SK-N-SH (cell line): ENCODE measurements around the gene ZSCAN22. TPM values are rescaled to one million over a fixed set of nuclear protein-coding genes. Genes with fewer than 3 reads are reported as not detected.

Experiments used
- CTCF ChIA-PET: fragments of 300-600, 350-600 bp; formaldehyde crosslinking; extraction: SDS; loops from one replicate; lab custom pipeline; 2021; lab: Yijun Ruan, JAX
- POLR2A ChIA-PET: fragments of 350-600 bp; sonication (Branson Sonifier 250); formaldehyde crosslinking; extraction: SDS; loops from one replicate; lab custom pipeline; 2020; ENCODE audit warnings: antibody characterized with exemption, inconsistent platforms; lab: Yijun Ruan, JAX
- DNase-seq: peaks from one replicate; pipeline ENCODE4 v3.0.0; 2012
- H2AFZ ChIP-seq: fragments of 200-600 bp; sonication (generic); 2 replicates; pipeline ENCODE4 v1.8.1; 2016; ENCODE audit warnings: antibody characterized with exemption, mild to moderate bottlenecking, low read depth
- H3F3A ChIP-seq: fragments of 200-600 bp; sonication (generic); replicated peaks from 2 replicates; pipeline ENCODE3; 2016; ENCODE audit warnings: antibody characterized with exemption, mild to moderate bottlenecking; ENCODE audit not compliant: insufficient read depth
- H3K27ac ChIP-seq, 2 experiments: fragments of 200-500 bp in 1 of 2; fragments of 200-600 bp in 1 of 2; sonication (Bioruptor generic) in 1 of 2; sonication (generic), shearing (Covaris generic) in 1 of 2; 2 replicates each; pipeline versions ENCODE4 v1.5.1 to v1.6.1; 2014 to 2016; ENCODE audit warnings: low read depth in 2 of 2, inconsistent platforms in 1 of 2, low read length in 1 of 2, mild to moderate bottlenecking in 1 of 2, mixed read lengths in 1 of 2
- H3K27me3 ChIP-seq: fragments of 200-600 bp; sonication (generic), shearing (Covaris generic); 2 replicates; pipeline ENCODE4 v1.6.1; 2016; ENCODE audit warnings: mixed run types; ENCODE audit not compliant: insufficient read depth
- H3K36me3 ChIP-seq, 2 experiments: fragments of 200-500 bp in 1 of 2; fragments of 200-600 bp in 1 of 2; sonication (Bioruptor generic) in 1 of 2; sonication (generic) in 1 of 2; replicated peaks in 1 of 2; 2 replicates each; pipeline versions ENCODE3 to v1.5.1; 2014 to 2016; ENCODE audit warnings: low read length in 1 of 2, mild to moderate bottlenecking in 1 of 2; ENCODE audit not compliant: insufficient read depth in 2 of 2, control insufficient read depth in 1 of 2
- H3K4me1 ChIP-seq, 2 experiments: fragments of 200-500 bp in 1 of 2; fragments of 200-600 bp in 1 of 2; sonication (Bioruptor generic) in 1 of 2; sonication (generic), shearing (Covaris generic) in 1 of 2; 2 replicates each; pipeline versions ENCODE4 v1.5.1 to v1.6.1; 2014 to 2016; ENCODE audit warnings: low read depth in 1 of 2, low read length in 1 of 2, mixed run types in 1 of 2; ENCODE audit not compliant: insufficient read depth in 2 of 2, control insufficient read depth in 1 of 2
- H3K4me2 ChIP-seq: fragments of 200-600 bp; sonication (generic), shearing (Covaris generic); 2 replicates; pipeline ENCODE4 v1.6.1; 2017; ENCODE audit warnings: mixed run types
- H3K4me3 ChIP-seq, 2 experiments: fragments of 200-500 bp in 1 of 2; fragments of 200-600 bp in 1 of 2; sonication (Bioruptor generic) in 1 of 2; sonication (generic), shearing (Covaris generic) in 1 of 2; 2 replicates each; pipeline versions ENCODE4 v1.5.1 to v1.8.1; 2014 to 2016; ENCODE audit warnings: low read depth in 2 of 2, inconsistent platforms in 1 of 2, low read length in 1 of 2, mild to moderate bottlenecking in 1 of 2, mixed read lengths in 1 of 2, moderate library complexity in 1 of 2
- H3K79me2 ChIP-seq: fragments of 200-600 bp; sonication (generic); 2 replicates; pipeline ENCODE4 v1.8.1; 2017; ENCODE audit warnings: mild to moderate bottlenecking; ENCODE audit not compliant: insufficient read depth
- H3K9ac ChIP-seq: fragments of 200-600 bp; sonication (generic); 2 replicates; pipeline ENCODE4 v1.6.1; 2017; ENCODE audit warnings: mixed run types
- H3K9me2 ChIP-seq: fragments of 200-600 bp; sonication (generic); 2 replicates; pipeline ENCODE4 v1.6.1; 2017; ENCODE audit warnings: mixed run types
- H3K9me3 ChIP-seq: fragments of 200-600 bp; sonication (generic); 2 replicates; pipeline ENCODE4 v1.6.1; 2017; ENCODE audit warnings: mixed run types, mild to moderate bottlenecking, moderate library complexity
- H4K20me1 ChIP-seq: fragments of 200-600 bp; sonication (generic); 2 replicates; pipeline ENCODE4 v1.6.1; 2017; ENCODE audit warnings: mild to moderate bottlenecking, mixed run types; ENCODE audit not compliant: insufficient read depth
- EZH2phosphoT487 ChIP-seq: fragments of 200-600 bp; sonication (generic); IDR thresholded peaks from 2 replicates; pipeline ENCODE4 v1.6.1; 2017; ENCODE audit warnings: low read depth, mixed run types, mild to moderate bottlenecking, antibody characterized with exemption, moderate library complexity, borderline replicate concordance
- FOSL2 ChIP-seq: IDR thresholded peaks from 2 replicates; pipeline ENCODE4 v1.4.0; 2012; ENCODE audit warnings: low read depth, mild to moderate bottlenecking, moderate library complexity, borderline replicate concordance
- FOXJ3 ChIP-seq: sonication (generic); formaldehyde crosslinking; IDR thresholded peaks from 2 replicates; pipeline ENCODE4 v1.5.1; 2020; ENCODE audit warnings: mild to moderate bottlenecking, missing genetic modification reagents
- NRF1 ChIP-seq: IDR thresholded peaks from 2 replicates; pipeline ENCODE4 v1.6.1; 2012; ENCODE audit warnings: low read depth, mild to moderate bottlenecking, low read length
- RAD21 ChIP-seq: IDR thresholded peaks from 2 replicates; pipeline ENCODE4 v1.6.1; 2012; ENCODE audit warnings: mild to moderate bottlenecking, low read length
- RFX5 ChIP-seq: IDR thresholded peaks from 2 replicates; pipeline ENCODE4 v1.6.1; 2012; ENCODE audit warnings: mild to moderate bottlenecking, improper control_type of control experiment, low read length
- SMC3 ChIP-seq: IDR thresholded peaks from 2 replicates; pipeline ENCODE4 v1.6.1; 2012; ENCODE audit warnings: low read depth, low read length, improper control_type of control experiment
- YY1 ChIP-seq: IDR thresholded peaks from 2 replicates; pipeline ENCODE4 v1.4.0; 2012; ENCODE audit warnings: low read depth, mild to moderate bottlenecking
- WGBS: methylation state at CpG from one replicate; pipeline ENCODE4 v1.1.6; 2017; ENCODE audit warnings: low lambda C conversion rate; 5-methylcytosine and 5-hydroxymethylcytosine counted together
- polyA plus RNA-seq, 3 experiments: library from polyadenylated mRNA; depleted of rRNA; stranded (reverse); fragments of >200 nt; gene quantifications; 2 replicates each; pipeline ENCODE4 v1.2.3, GENCODE V29; 2012
- TF ChIP-seq, protein P1 (sequence below): IDR thresholded peaks from 2 replicates; pipeline ENCODE4 v1.4.0; 2012; ENCODE audit warnings: low read depth, borderline replicate concordance
- TF ChIP-seq, protein P2 (sequence below): fragments of 200-600 bp; sonication (generic); IDR thresholded peaks from 2 replicates; pipeline ENCODE4 v1.6.1; 2017; ENCODE audit warnings: antibody characterized with exemption, mild to moderate bottlenecking, moderate library complexity
- TF ChIP-seq, protein P3 (sequence below): IDR thresholded peaks from 2 replicates; pipeline ENCODE4 v1.4.0; 2012; ENCODE audit warnings: low read depth, borderline replicate concordance

The ZSCAN22 gene
- polyA plus RNA-seq, 1 of the 3 experiments (the other 2 are of a cell fraction), result 2.3 TPM

DNA sequence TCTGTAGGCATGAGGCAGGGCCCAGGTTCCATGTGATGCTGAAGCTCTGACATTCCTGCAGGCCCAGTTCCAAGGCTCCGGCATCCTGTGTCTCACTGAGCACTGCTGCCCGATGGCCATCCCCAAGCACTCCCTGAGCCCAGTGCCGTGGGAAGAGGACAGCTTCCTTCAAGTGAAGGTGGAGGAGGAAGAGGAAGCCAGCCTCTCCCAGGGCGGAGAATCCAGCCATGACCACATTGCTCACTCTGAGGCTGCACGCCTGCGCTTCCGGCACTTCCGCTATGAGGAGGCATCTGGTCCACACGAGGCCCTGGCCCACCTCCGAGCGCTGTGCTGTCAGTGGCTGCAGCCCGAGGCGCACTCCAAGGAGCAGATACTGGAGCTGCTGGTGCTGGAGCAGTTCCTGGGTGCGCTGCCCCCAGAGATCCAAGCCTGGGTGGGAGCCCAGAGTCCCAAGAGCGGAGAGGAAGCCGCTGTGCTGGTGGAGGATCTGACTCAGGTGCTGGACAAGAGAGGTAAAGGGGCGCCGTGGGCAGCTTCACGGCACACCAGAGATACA is 8.0 kb downstream of the ZSCAN22 start:
- no peaks in the 10 kb centered on the region for H3K9me2 ChIP-seq
- 93% methylated on average over 7 of the region's 19 CpGs for WGBS
- no peak for DNase-seq
- POLR2A ChIA-PET, result no interaction called here
- H3K36me3 ChIP-seq, result peaks cover 20 to 42% of the 10 kb centered on the region in 2 experiments
- H3K9me3 ChIP-seq, result no peaks in the 10 kb centered on the region
- no peak overlapping the region for H2AFZ ChIP-seq
- H3K27ac ChIP-seq, result no peak overlapping the region
- H3K4me3 ChIP-seq, result no peak overlapping the region
- peaks cover 14% of the 10 kb centered on the region; the same call in 1 of the 2 replicates for H3K79me2 ChIP-seq
- TF ChIP-seq RFX5, result no peak
- TF ChIP-seq, protein P1, sequence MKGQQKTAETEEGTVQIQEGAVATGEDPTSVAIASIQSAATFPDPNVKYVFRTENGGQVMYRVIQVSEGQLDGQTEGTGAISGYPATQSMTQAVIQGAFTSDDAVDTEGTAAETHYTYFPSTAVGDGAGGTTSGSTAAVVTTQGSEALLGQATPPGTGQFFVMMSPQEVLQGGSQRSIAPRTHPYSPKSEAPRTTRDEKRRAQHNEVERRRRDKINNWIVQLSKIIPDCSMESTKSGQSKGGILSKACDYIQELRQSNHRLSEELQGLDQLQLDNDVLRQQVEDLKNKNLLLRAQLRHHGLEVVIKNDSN, result no peak
- no peak for TF ChIP-seq SMC3
- TF ChIP-seq YY1, result no peak
- TF ChIP-seq NRF1, result no peak
- TF ChIP-seq, protein P2, sequence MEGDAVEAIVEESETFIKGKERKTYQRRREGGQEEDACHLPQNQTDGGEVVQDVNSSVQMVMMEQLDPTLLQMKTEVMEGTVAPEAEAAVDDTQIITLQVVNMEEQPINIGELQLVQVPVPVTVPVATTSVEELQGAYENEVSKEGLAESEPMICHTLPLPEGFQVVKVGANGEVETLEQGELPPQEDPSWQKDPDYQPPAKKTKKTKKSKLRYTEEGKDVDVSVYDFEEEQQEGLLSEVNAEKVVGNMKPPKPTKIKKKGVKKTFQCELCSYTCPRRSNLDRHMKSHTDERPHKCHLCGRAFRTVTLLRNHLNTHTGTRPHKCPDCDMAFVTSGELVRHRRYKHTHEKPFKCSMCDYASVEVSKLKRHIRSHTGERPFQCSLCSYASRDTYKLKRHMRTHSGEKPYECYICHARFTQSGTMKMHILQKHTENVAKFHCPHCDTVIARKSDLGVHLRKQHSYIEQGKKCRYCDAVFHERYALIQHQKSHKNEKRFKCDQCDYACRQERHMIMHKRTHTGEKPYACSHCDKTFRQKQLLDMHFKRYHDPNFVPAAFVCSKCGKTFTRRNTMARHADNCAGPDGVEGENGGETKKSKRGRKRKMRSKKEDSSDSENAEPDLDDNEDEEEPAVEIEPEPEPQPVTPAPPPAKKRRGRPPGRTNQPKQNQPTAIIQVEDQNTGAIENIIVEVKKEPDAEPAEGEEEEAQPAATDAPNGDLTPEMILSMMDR, result no peak
- TF ChIP-seq FOXJ3 (CRISPR knock-in tag), result no peak
- no peaks in the 10 kb centered on the region for H4K20me1 ChIP-seq
- CTCF ChIA-PET, result no interaction called here
- no peak overlapping the region for H3K9ac ChIP-seq
- H3K4me1 ChIP-seq, result no peaks in the 10 kb centered on the region; a peak in 1 of 4 replicates
- no peaks in the 10 kb centered on the region for H3K27me3 ChIP-seq
- H3K4me2 ChIP-seq, result no peak overlapping the region
- H3F3A ChIP-seq, result no peaks in the 10 kb centered on the region

DNA sequence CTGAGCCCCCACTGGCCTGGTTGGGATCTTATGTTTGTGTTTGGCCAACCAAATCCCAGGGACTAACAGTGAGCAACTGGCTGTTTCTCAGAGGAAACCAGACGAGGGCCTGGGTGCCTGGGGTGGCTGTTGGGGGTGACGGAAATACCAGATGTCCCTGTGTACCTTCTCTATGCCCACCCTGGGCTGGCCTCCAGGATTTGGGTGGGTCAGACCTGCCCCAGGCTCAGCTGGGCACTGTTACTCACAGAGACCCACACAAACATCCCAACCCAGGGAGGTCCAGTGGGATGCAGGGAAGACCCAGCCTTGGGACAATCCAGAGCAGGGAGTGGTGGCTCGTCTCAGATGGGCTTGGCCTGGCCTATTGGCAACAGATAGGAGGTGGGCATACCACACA is 8.8 kb downstream of the ZSCAN22 start:
- H3K79me2 ChIP-seq, result peaks cover 14% of the 10 kb centered on the region; the same call in 1 of the 2 replicates
- no peak for TF ChIP-seq RAD21
- TF ChIP-seq, protein P3, sequence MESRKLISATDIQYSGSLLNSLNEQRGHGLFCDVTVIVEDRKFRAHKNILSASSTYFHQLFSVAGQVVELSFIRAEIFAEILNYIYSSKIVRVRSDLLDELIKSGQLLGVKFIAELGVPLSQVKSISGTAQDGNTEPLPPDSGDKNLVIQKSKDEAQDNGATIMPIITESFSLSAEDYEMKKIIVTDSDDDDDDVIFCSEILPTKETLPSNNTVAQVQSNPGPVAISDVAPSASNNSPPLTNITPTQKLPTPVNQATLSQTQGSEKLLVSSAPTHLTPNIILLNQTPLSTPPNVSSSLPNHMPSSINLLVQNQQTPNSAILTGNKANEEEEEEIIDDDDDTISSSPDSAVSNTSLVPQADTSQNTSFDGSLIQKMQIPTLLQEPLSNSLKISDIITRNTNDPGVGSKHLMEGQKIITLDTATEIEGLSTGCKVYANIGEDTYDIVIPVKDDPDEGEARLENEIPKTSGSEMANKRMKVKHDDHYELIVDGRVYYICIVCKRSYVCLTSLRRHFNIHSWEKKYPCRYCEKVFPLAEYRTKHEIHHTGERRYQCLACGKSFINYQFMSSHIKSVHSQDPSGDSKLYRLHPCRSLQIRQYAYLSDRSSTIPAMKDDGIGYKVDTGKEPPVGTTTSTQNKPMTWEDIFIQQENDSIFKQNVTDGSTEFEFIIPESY, result no peak
- no peak for TF ChIP-seq EZH2phosphoT487
- no peak for TF ChIP-seq FOSL2
- CTCF ChIA-PET, result no interaction called here
- POLR2A ChIA-PET, result interaction anchor here (1.0 kb wide), 1 partner anchor 12 kb away, joined by 5 read pairs; no protein-coding TSS in a partner anchor
- peaks cover 24 to 42% of the 10 kb centered on the region in 2 experiments for H3K36me3 ChIP-seq
- H3K27ac ChIP-seq, result no peak overlapping the region
- WGBS, result 87% methylated on average over 3 of the region's 3 CpGs
- H3K9me2 ChIP-seq, result no peaks in the 10 kb centered on the region
- H2AFZ ChIP-seq, result no peak overlapping the region
- H3K27me3 ChIP-seq, result no peaks in the 10 kb centered on the region
- H3K9me3 ChIP-seq, result no peaks in the 10 kb centered on the region
- H3K4me2 ChIP-seq, result no peak overlapping the region
- no peak overlapping the region for H3K9ac ChIP-seq
- no peaks in the 10 kb centered on the region for H4K20me1 ChIP-seq
- H3K4me1 ChIP-seq, result no peaks in the 10 kb centered on the region; a peak in 1 of 4 replicates
- no peak for DNase-seq
- no peak overlapping the region for H3K4me3 ChIP-seq
- H3F3A ChIP-seq, result no peaks in the 10 kb centered on the region
